Endothelial cell of umbilical vein (primary cell): ENCODE results near the gene MMP1. TPM values are rescaled to one million over a fixed set of nuclear protein-coding genes. Genes with fewer than 3 reads are reported as not detected.

Experiments
- BruUV-seq: library from RNA; stranded (reverse); fragments of 400-500 nt; replicated peaks from 2 replicates; lab custom pipeline; 2021; lab: Mats Ljungman, UMichigan
- CTCF ChIA-PET: fragments of 300-600, 350-600 bp; sonication (Branson Sonifier 250); formaldehyde crosslinking; loops from one replicate; lab custom pipeline; 2021; ENCODE audit warnings: antibody characterized with exemption, inconsistent platforms; lab: Charles Lee
- POLR2A ChIA-PET: fragments of 300-600, 350-600 bp; sonication (Branson Sonifier 250); formaldehyde crosslinking; loops from one replicate; lab custom pipeline; 2021; ENCODE audit warnings: antibody characterized with exemption, inconsistent platforms; lab: Charles Lee
- DNase-seq: peaks from one replicate; pipeline ENCODE4 v3.0.0-alpha.2; 2011; ENCODE audit warnings: low read depth, low spot score
- FAIRE-seq: peaks from 2 replicates; lab custom pipeline; 2011; peaks lifted over from hg19 to GRCh38; lab: Jason Lieb, UNC
- H2AFZ ChIP-seq: 2 replicates; pipeline ENCODE4 v1.6.0; 2012; ENCODE audit warnings: low read depth, low read length, control low read depth, inconsistent platforms
- H3K27ac ChIP-seq: 2 replicates; pipeline ENCODE4 v1.5.1; 2011; ENCODE audit warnings: low read depth, mild to moderate bottlenecking, control low read depth, low read length, moderate library complexity; ENCODE audit not compliant: insufficient read depth
- H3K27me3 ChIP-seq, 2 experiments: 2 replicates each; pipeline versions ENCODE4 v1.6.0 to v1.6.1; 2011; ENCODE audit warnings: low read length in 2 of 2, mixed read lengths in 1 of 2; ENCODE audit not compliant: control insufficient read depth in 2 of 2, insufficient read depth in 2 of 2
- H3K36me3 ChIP-seq, 2 experiments: 2 replicates in 1 of 2; 3 replicates in 1 of 2; pipeline ENCODE4 v1.5.1; 2011; ENCODE audit warnings: low read length in 2 of 2, mild to moderate bottlenecking in 1 of 2, moderate library complexity in 1 of 2; ENCODE audit not compliant: control insufficient read depth in 2 of 2, insufficient read depth in 2 of 2; ENCODE audit errors: extremely low read depth in 1 of 2
- H3K4me1 ChIP-seq: 3 replicates; pipeline ENCODE4 v1.5.1; 2011; ENCODE audit warnings: mild to moderate bottlenecking, low read length; ENCODE audit not compliant: control insufficient read depth, insufficient read depth; ENCODE audit errors: extremely low read depth
- H3K4me2 ChIP-seq: 2 replicates; pipeline ENCODE4 v1.6.1; 2011; ENCODE audit warnings: low read length, control low read depth, mixed read lengths; ENCODE audit not compliant: insufficient read depth
- H3K4me3 ChIP-seq, 3 experiments: fragments of 200-600 bp in 1 of 3; sonication (generic), shearing (Covaris generic) in 1 of 3; replicated peaks in 1 of 3; 2 replicates each; pipeline ENCODE4 v1.5.1; 2011 to 2016; ENCODE audit warnings: control low read depth in 3 of 3, low read length in 3 of 3, mild to moderate bottlenecking in 2 of 3, inconsistent platforms in 1 of 3, low read depth in 1 of 3, moderate library complexity in 1 of 3; ENCODE audit not compliant: insufficient read depth in 1 of 3
- H3K79me2 ChIP-seq: 2 replicates; pipeline ENCODE4 v1.6.0; 2012; ENCODE audit warnings: low read length, inconsistent platforms; ENCODE audit not compliant: control insufficient read depth, insufficient read depth
- H3K9ac ChIP-seq: replicated peaks from 2 replicates; pipeline ENCODE3; 2011; ENCODE audit warnings: low read length, control low read depth; ENCODE audit not compliant: insufficient read depth; ENCODE audit errors: extremely low read depth
- H3K9me1 ChIP-seq: replicated peaks from 3 replicates; pipeline ENCODE4 v1.6.0; 2011; ENCODE audit warnings: mild to moderate bottlenecking, low read length; ENCODE audit not compliant: control insufficient read depth, insufficient read depth; ENCODE audit errors: extremely low read depth
- H3K9me3 ChIP-seq: replicated peaks from 2 replicates; pipeline ENCODE4 v1.5.1; 2012; ENCODE audit warnings: low read length, inconsistent platforms; ENCODE audit not compliant: control insufficient read depth, insufficient read depth
- H4K20me1 ChIP-seq: replicated peaks from 2 replicates; pipeline ENCODE3; 2011; ENCODE audit warnings: mild to moderate bottlenecking, low read length; ENCODE audit not compliant: control insufficient read depth, insufficient read depth; ENCODE audit errors: extremely low read depth
- EZH2 ChIP-seq: IDR thresholded peaks from 2 replicates; pipeline ENCODE4 v1.6.1; 2012; ENCODE audit warnings: borderline replicate concordance, low read depth, mild to moderate bottlenecking, moderate library complexity, low read length, inconsistent platforms; ENCODE audit not compliant: severe bottlenecking
- FOS ChIP-seq: IDR thresholded peaks from 2 replicates; pipeline ENCODE4 v1.6.1; 2011; ENCODE audit warnings: mild to moderate bottlenecking, low read length, moderate library complexity, borderline replicate concordance; ENCODE audit not compliant: insufficient read depth
- GATA2 ChIP-seq: IDR thresholded peaks from 2 replicates; pipeline ENCODE4 v1.7.0; 2011; ENCODE audit warnings: low read depth, mild to moderate bottlenecking, moderate library complexity, mixed read lengths, low read length; ENCODE audit not compliant: insufficient read length, insufficient read depth
- JUN ChIP-seq: IDR thresholded peaks from 2 replicates; pipeline ENCODE4 v1.6.1; 2011; ENCODE audit warnings: borderline replicate concordance, low read depth; ENCODE audit not compliant: insufficient read length, insufficient read depth
- MYC ChIP-seq: IDR thresholded peaks from one replicate; pipeline ENCODE4 v1.6.1; 2011; ENCODE audit warnings: mild to moderate bottlenecking, low read depth, low read length
- POLR2A ChIP-seq: IDR thresholded peaks from 2 replicates; pipeline ENCODE4 v1.6.1; 2012; ENCODE audit warnings: low read depth, mild to moderate bottlenecking, control low read depth, low read length
- POLR2AphosphoS5 ChIP-seq: IDR thresholded peaks from 2 replicates; pipeline ENCODE4 v1.6.1; 2012; ENCODE audit warnings: low read depth, mild to moderate bottlenecking, control low read depth, low read length, moderate library complexity; ENCODE audit not compliant: insufficient read depth
- dilution Hi-C: fragments of 300-500 bp; cut with MboI; formaldehyde crosslinking; loops from one replicate; pipeline ENCODE4 v1.15.0; 2019; ENCODE audit warnings: low sequenced_read_pairs; ENCODE audit not compliant: extremely low pct_ligation_motif_present
- intact Hi-C: fragments of 100-400 bp; cut with micrococcal nuclease; formaldehyde crosslinking; loops from one replicate; pipeline ENCODE4 v1.10.0; 2022
- polyA plus RNA-seq, 4 experiments: library from polyadenylated mRNA; depleted of rRNA in 3 of 4; stranded (reverse) in 3 of 4; unstranded in 1 of 4; fragments of >200 nt; gene quantifications; 2 replicates each; pipeline versions ENCODE4 v1.2.1 to v1.2.3, GENCODE V29; 2011 to 2012; ENCODE audit warnings: missing spikeins in 1 of 4
- total RNA-seq: library from RNA; stranded (reverse); gene quantifications from 2 replicates; pipeline ENCODE4 v1.2.3, GENCODE V29; 2021
- TF ChIP-seq, protein P1 (sequence below): IDR thresholded peaks from 2 replicates; pipeline ENCODE4 v1.6.1; 2011; ENCODE audit not compliant: insufficient read depth, insufficient read length
- TF ChIP-seq, protein P2 (sequence below), 2 donors: IDR thresholded peaks; 1 replicate in 1 of 2; 2 replicates in 1 of 2; pipeline ENCODE4 v1.5.1; 2011; ENCODE audit warnings: low read length in 2 of 2, mild to moderate bottlenecking in 2 of 2, moderate library complexity in 2 of 2, control low read depth in 1 of 2, inconsistent platforms in 1 of 2, low read depth in 1 of 2; ENCODE audit not compliant: insufficient read depth in 1 of 2; ENCODE audit errors: extremely low read depth in 1 of 2

Gene MMP1
- total and polyA plus RNA-seq, 2 donors (not counting 3 experiments of a cell fraction or from before 2014, with no cell fraction given), result 1.4 to 1,694 TPM

DNA sequence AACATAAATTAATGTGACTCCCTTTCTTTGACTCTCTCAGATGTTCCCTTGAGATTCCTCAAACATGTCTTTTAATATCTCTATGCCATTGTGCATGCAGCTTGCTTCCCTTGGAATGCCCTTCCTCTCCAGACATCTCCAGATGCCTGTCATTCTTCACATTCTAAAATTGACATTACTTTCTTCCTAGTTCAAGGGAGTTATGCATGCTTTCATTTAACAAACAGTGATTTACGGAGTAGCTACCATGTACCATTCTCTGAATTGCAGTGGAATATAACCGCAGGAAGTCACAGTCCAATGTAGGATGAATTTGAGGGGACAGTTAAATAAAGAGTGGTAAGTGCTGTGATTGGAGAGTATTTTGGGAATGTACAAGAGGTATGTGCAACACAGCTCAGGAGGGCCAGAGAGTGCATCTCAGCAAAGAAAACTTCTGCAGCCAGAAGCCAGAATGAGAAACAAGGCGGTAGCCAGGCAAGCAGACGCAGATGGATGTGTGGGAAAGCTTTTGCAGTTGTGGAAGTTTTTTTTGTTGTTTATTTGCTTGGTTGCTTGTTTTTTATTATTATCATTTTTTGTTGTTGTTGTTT is 36.2 kb downstream of the MMP1 start:
- FAIRE-seq, result no peak
- BruUV-seq, result no TSS peak
- intact Hi-C loops, result loop anchor here (10.0 kb wide), 1 partner anchor 847 kb away; the partner anchor contains the start of genes ANGPTL5 and CEP126
- no peak overlapping the region for H3K4me3 ChIP-seq
- dilution Hi-C loops, result no loop called here
- H3K9me3 ChIP-seq, result no peaks in the 10 kb centered on the region
- H3K27ac ChIP-seq, result peak overlapping the region; percentile 88
- no peaks in the 10 kb centered on the region for H3K79me2 ChIP-seq
- no peaks in the 10 kb centered on the region for H4K20me1 ChIP-seq
- no peaks in the 10 kb centered on the region for H3K36me3 ChIP-seq
- no peak overlapping the region for H2AFZ ChIP-seq
- POLR2A ChIA-PET, result interaction anchor here (0.5 kb wide), 1 partner anchor 75 kb away, joined by 4 read pairs; no protein-coding TSS in a partner anchor
- TF ChIP-seq POLR2AphosphoS5, result no peak
- H3K9me1 ChIP-seq, result no peaks in the 10 kb centered on the region
- CTCF ChIA-PET, result interaction anchor here (0.7 to 3.1 kb wide), 14 partner anchors 8 to 275 kb away, joined by 3 to 25 read pairs (median 3); partner anchors contain the start of gene MMP10
- H3K4me1 ChIP-seq, result peaks cover 50% of the 10 kb centered on the region
- peak; percentile 34 for DNase-seq
- H3K27me3 ChIP-seq, result no peaks in the 10 kb centered on the region
- peak overlapping the region; percentile 14 for H3K4me2 ChIP-seq
- H3K9ac ChIP-seq, result peak overlapping the region; percentile 36

DNA sequence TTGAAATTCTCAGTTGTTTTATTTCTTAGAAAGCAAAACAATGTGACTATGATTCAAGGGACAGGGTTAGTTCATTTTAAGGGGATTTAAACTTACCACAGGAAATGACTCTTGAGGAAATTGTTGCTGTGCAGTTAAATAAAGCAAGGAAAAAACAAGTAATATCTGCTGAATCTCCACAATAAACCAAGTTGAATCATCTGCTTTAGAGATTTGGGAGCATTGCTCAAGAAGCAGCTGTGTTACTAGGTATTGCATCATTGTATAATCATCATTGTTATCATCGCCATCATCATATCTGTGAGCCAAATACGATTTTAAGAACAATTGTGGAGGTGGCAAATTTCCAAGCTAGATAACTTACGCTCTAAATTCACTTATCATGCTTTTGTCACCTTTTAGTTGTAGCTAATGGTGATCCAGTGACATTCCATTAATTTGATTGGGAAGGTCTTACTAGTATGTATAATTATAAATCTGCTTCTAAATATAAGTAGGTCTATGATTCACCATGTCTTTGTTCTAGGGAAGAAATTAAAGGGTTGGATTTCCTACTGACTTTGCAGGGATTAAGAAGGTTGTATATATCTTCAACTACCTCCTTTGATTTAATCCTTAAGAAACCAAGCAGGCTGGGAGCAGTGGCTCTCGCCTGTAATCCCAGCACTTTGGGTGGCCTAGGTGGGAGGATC is 37.5 kb downstream of the MMP1 start:
- FAIRE-seq (peak; percentile 96), DNase-seq (peak; percentile 96)
- intact Hi-C loops, result loop anchor here (1.0 to 10.0 kb wide), 6 partner anchors 20 to 846 kb away; partner anchors contain the start of genes ANGPTL5, BIRC2, CEP126 and MMP10
- no TSS peak for BruUV-seq
- TF ChIP-seq, protein P1, sequence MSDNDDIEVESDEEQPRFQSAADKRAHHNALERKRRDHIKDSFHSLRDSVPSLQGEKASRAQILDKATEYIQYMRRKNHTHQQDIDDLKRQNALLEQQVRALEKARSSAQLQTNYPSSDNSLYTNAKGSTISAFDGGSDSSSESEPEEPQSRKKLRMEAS, result no peak
- TF ChIP-seq FOS (peak; percentile 97), JUN (peak; percentile 94), EZH2 (no peak), POLR2A (peak; percentile 41), POLR2AphosphoS5 (peak; percentile 81), GATA2 (peak; percentile 100), MYC (no peak)
- TF ChIP-seq, protein P2, sequence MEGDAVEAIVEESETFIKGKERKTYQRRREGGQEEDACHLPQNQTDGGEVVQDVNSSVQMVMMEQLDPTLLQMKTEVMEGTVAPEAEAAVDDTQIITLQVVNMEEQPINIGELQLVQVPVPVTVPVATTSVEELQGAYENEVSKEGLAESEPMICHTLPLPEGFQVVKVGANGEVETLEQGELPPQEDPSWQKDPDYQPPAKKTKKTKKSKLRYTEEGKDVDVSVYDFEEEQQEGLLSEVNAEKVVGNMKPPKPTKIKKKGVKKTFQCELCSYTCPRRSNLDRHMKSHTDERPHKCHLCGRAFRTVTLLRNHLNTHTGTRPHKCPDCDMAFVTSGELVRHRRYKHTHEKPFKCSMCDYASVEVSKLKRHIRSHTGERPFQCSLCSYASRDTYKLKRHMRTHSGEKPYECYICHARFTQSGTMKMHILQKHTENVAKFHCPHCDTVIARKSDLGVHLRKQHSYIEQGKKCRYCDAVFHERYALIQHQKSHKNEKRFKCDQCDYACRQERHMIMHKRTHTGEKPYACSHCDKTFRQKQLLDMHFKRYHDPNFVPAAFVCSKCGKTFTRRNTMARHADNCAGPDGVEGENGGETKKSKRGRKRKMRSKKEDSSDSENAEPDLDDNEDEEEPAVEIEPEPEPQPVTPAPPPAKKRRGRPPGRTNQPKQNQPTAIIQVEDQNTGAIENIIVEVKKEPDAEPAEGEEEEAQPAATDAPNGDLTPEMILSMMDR (IDR thresholded peaks at IDR 0.05; ENCODE audit: extremely low read depth in 1 of 2, insufficient read depth in 1 of 2, low read depth in 1 of 2, low read length in 2 of 2), result no peak
- no peaks in the 10 kb centered on the region for H3K36me3 ChIP-seq
- H3K79me2 ChIP-seq, result no peaks in the 10 kb centered on the region
- H3K27ac ChIP-seq, result peak overlapping the region; percentile 88
- H3K27me3 ChIP-seq, result peaks cover 0 to 3% of the 10 kb centered on the region in 2 experiments
- H3K4me2 ChIP-seq, result peak overlapping the region; percentile 26
- no peaks in the 10 kb centered on the region for H3K9me3 ChIP-seq
- CTCF ChIA-PET, result interaction anchor here (0.7 to 3.1 kb wide), 6 partner anchors 15 to 94 kb away, joined by 3 to 25 read pairs (median 3); partner anchors contain the start of genes MMP1 and MMP10
- H3K4me3 ChIP-seq, result no peak overlapping the region
- POLR2A ChIA-PET, result no interaction called here
- H4K20me1 ChIP-seq, result no peaks in the 10 kb centered on the region
- H2AFZ ChIP-seq, result no peak overlapping the region
- peak overlapping the region; percentile 35 for H3K9ac ChIP-seq
- peaks cover 50% of the 10 kb centered on the region for H3K4me1 ChIP-seq
- dilution Hi-C loops, result no loop called here
- H3K9me1 ChIP-seq, result no peaks in the 10 kb centered on the region
